Prostate gland (tissue), 2 donors: Measurements from ENCODE around the gene YEATS2.

ENCODE experiments used
- POLR2A ChIP-seq: fragments of 450-650 bp; IDR thresholded peaks from one replicate; pipeline ENCODE4 v1.6.1; 2016; ENCODE audit warnings: antibody characterized with exemption, mild to moderate bottlenecking
- POLR2AphosphoS5 ChIP-seq: sonication (generic); formaldehyde crosslinking; IDR thresholded peaks from one replicate; pipeline ENCODE4 v1.6.1; 2017; ENCODE audit warnings: antibody characterized with exemption
- TF ChIP-seq, protein P1 (sequence below), 4 experiments: fragments of 200-600 bp in 2 of 4; fragments of 450-650 bp in 2 of 4; sonication (generic) in 2 of 4; IDR thresholded peaks; 1 replicate in 3 of 4; 2 replicates in 1 of 4; pipeline ENCODE4 v1.5.1; 2016 to 2019; ENCODE audit warnings: antibody characterized with exemption in 4 of 4, mild to moderate bottlenecking in 2 of 4, moderate library complexity in 2 of 4

DNA sequence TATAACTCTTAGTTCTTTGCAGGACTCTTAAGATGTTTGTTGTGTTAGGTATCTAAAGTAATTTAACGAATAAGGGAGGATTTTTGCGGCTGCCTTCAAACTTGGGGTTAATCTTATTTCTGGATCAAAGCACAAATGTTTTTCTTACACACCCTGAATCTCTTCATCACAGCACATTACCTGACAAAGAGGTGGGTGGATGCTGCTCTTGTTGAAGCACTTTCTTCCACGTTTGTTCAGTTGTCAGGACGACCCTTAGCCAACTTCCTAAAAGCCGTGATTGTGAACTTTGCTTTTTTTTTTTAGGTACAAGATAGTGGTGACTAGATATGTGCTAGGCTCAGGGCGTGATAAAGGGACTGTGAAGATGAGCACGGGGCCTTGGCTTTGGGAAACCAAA is 36.0 kb downstream of the YEATS2 start:
- TF ChIP-seq, protein P1, sequence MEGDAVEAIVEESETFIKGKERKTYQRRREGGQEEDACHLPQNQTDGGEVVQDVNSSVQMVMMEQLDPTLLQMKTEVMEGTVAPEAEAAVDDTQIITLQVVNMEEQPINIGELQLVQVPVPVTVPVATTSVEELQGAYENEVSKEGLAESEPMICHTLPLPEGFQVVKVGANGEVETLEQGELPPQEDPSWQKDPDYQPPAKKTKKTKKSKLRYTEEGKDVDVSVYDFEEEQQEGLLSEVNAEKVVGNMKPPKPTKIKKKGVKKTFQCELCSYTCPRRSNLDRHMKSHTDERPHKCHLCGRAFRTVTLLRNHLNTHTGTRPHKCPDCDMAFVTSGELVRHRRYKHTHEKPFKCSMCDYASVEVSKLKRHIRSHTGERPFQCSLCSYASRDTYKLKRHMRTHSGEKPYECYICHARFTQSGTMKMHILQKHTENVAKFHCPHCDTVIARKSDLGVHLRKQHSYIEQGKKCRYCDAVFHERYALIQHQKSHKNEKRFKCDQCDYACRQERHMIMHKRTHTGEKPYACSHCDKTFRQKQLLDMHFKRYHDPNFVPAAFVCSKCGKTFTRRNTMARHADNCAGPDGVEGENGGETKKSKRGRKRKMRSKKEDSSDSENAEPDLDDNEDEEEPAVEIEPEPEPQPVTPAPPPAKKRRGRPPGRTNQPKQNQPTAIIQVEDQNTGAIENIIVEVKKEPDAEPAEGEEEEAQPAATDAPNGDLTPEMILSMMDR (IDR thresholded peaks at IDR 0.05), result no peak
- TF ChIP-seq POLR2AphosphoS5 (no peak), POLR2A (no peak)
